HUDEP-2 (cell line): ENCODE data around the gene CDK4.
"Not testable (repeated sequence)": the region's sequence is repeated elsewhere in the genome, so short reads cannot be mapped to it uniquely, and the experiment has no call there.

Source experiments
- DNase-seq, 76 experiments: peaks; one replicate each; lab custom pipeline; 2025; ENCODE audit not compliant: unreplicated experiment in 76 of 76; lab: John Stamatoyannopoulos, UW

Gene CDK4

GRCh38 chr12:57751788-57752667 is at the start of gene CDK4:
Gene CDK4 (minus strand): TSS chr12:57752310. CDS start chr12:57751717, 593 bp downstream.
- DNase-seq = peak; percentile 70 to 100 (median 99)

- DNase-seq = no peak
Measured at GRCh38 chr12:57800965-57801364, 48.9 kb upstream of the CDK4 start.

DNA sequence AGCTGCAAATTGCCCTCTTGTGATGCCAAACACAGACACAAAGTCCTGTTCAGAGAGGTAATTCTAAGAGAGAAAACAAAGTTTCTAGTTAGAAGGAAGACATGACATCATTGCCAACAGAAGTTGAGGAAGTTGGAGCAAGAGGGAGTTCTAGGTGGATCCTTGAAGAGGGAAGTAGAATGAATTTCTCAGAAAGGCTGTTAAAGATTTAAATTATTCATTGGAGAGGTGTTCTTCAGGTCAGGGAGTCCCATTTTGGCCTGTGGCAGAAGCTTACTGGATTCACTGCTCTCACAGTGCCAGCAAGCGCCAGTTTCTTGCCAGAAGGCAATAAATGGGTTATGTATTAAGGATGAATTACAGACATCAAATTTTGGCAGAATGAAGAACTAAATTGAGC is 45.8 kb upstream of the CDK4 start:
- no peak for DNase-seq

DNA sequence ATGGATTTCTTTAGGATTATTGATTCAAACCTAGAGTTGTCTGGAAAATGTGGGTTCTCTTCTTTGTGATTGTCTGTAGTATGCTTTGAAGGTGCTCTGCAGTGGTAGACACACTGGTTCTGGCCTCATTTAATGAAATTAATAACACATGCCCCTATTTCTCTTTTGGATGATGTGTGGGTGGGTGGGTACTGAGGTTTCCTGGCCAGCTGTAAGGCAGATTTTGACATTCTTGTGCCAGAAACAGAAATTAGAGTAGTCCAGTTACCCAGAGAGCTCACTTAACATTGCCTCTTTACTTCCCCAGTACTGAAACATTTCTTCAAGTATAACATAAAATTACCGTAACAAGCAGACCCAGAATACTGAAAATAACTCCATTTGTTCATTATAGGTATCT is 44.9 kb upstream of the CDK4 start:
- no peak for DNase-seq

GRCh38 chr12:57795354-57795753 is 43.2 kb upstream of the CDK4 start:
- DNase-seq = no peak

- no peak for DNase-seq
Measured at GRCh38 chr12:57793920-57794319, 41.8 kb upstream of the CDK4 start.

- DNase-seq = no peak
Measured at GRCh38 chr12:57783861-57784260, 31.8 kb upstream of the CDK4 start.

- DNase-seq = no peak
Measured at GRCh38 chr12:57783466-57783801, 31.3 kb upstream of the CDK4 start.

- DNase-seq = peak; percentile 28 to 95 (median 89)
Measured at GRCh38 chr12:57782608-57783465, 30.7 kb upstream of the CDK4 start, which contains the start of gene TSFM. Gene TSFM (plus strand): TSS chr12:57782787. CDS start chr12:57782802, 15 bp downstream.

- DNase-seq = no peak
Measured at GRCh38 chr12:57782243-57782607, 30.1 kb upstream of the CDK4 start.

DNA sequence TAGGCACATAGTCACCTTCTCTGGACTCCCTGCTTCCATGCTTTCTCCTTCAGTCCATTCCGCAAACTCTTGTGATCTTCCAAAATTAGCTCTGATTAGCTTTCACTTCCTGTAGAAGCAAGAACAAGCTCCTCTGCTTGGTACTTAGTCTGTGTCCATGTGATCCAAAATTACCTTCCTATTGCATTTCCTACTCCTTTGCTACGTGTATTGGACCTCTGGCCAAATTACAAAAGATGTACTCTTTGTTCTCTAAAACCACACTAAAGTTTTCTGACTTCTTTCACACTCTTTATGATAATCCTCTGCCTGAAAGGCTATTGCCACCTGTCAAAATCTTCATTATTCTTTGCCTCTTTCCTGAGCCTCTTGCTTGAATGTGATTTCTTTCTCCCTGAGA is 29.7 kb upstream of the CDK4 start:
- DNase-seq = no peak

DNA sequence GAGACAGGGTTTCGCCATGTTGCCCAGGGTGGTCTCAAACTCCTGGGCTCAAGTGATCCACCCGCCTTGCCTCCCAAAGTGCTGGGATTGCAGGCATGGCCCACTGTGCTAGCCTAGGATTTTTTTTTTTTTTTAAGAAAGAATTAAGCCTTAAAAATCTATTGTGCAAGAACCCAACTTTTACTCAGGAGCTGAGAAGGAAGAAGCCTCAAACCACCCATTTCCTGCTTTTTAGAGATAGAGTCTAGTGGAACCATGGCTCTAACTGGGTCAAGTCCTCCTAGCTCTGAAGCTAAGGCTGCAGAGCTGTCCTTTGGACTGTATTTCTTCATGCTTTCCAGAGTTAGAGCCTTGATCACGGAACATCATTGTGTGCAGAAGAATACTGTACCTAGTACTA is 29.1 kb upstream of the CDK4 start:
- no peak for DNase-seq

DNA sequence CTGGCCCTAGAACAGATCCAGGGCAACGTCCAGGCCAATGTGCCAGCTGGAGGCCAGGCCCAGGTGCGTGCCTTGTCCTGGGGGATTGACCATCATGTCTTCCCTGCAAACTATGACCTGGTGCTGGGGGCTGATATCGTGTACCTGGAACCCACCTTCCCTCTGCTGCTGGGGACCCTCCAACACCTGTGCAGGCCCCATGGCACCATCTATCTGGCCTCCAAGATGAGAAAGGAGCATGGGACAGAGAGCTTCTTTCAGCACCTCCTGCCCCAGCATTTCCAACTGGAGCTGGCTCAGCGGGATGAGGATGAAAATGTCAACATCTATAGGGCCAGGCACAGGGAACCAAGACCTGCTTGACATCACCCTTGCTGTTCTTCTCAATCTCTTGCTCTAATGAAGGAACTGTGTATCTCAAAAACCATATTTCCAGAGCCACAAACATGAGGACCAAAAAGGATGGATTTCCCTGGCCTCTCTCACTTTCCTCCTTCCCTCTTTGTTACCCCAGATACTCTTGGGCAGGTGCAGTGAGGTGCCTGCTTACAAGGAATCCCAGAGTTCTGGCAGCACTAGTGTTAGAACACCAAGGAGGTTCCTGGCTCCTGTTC is 28.3 kb upstream of the CDK4 start:
- no peak for DNase-seq

GRCh38 chr12:57779736-57780135 is 27.6 kb upstream of the CDK4 start:
- peak in 18 of 76 experiments; percentile 4 to 42 (median 19) for DNase-seq

DNA sequence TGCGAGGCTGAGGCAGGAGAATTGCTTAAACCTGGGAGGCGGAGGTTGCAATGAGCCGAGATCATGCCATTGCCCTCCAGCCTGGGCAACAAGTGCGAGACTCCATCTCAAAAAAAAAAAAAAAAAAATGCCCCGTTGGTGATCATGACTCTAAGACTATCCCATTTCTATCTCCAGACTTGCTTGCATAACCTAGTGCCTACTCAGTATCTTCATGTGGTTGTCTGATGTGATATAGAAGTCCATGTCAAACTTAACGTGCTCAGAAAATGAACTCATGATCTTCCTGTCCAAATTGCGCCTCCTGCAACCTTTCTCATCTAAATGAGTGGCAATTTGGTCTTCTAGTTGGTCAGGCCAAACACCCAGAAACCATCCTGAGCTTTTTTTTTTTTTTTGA is 25.8 kb upstream of the CDK4 start:
- DNase-seq = no peak

DNA sequence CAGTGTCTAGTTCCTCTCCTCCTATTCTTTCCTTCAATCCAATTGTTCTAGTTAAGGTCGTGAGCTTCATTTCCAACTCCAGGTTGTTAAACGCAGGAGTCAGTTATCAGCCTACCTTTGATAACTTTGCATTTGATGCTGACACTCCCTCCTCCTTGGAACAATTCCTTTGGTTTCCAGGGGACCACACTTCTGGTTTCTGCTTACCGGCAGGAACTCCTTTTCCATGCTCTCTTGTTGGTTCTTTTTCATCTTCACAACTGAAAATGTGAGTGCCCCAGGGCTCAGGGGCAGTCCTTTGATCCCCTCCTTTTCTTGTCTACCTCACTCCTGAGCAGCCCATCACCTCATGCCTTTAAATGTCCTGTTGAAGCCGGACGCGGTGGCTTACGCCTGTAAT is 25.3 kb upstream of the CDK4 start:
- DNase-seq = no peak

DNA sequence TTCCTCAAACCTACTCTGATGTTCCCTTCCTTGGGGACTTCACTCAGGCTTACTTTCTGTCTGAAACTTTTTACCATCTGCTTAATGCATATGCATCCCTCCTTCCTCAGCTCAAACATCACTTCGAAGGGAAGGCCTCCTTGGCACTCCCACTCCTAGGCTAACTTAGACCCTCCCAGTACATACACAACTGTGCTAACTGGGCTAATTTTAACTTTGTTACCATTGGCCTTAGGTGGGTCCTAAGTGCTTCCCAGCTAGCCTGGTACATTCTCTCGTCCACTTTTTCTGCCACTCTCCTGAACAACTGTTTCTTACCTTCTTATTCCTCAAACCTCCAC is 24.1 kb upstream of the CDK4 start:
- no peak for DNase-seq

DNA sequence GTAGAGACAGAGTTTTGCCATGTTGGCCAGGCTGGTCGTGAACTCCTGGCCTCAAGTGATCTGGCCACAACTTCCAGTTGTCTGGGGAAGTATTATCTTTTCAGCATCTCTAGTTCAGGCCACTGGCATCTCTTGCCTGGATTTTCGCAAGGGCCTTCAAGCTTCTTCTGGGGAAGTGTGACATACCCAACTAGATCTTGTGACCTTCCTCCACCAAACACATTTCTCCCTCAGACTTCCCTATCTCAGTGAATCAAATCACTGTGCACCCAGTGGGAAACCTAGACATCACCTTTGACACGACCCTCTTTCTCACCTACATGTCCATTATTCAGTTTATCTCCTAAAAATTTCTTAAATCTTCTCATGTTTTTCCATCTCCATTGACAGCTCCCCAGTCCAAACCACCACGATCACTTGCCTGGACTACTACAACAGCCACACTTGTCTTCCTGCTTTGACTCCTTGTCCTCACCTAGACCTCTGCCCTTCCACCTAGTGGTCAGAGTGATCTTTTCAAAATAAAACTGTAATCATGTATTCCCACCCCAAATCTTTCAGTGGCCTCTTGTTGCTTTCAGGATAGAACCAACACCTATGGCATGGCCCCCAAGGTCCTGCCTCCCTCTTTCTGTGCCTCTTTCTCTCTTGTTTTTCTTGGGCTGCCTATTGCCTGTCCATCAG is 23.6 kb upstream of the CDK4 start:
- peak in 5 of 76 experiments; percentile 12 to 27 (median 15) for DNase-seq

GRCh38 chr12:57775044-57775443 is 22.9 kb upstream of the CDK4 start:
- no peak for DNase-seq

- DNase-seq = not testable (repeated sequence)
Measured at GRCh38 chr12:57774634-57775033, 22.5 kb upstream of the CDK4 start.
